ENCODE data around the gene UNC119B.

UNC119B gene

GRCh38 chr12:120760349-120761254, 50.3 kb downstream of the UNC119B start:
- no peak for DNase-seq (ENCODE audit: low read depth)
- Histone ChIP-seq H3K9me3 (ENCODE audit: control insufficient read depth, low read length) (no peaks in the 10 kb centered on the region), H3K36me3 (ENCODE audit: control insufficient read depth, insufficient read depth, low read length, severe bottlenecking) (peaks cover 33% of the 10 kb centered on the region), H3K4me1 (ENCODE audit: control insufficient read depth, insufficient read depth, low read length) (peaks cover 10% of the 10 kb centered on the region), H3K9ac (ENCODE audit: low read length) (no peak overlapping the region), H3K27me3 (replicated peaks; ENCODE audit: control insufficient read depth, insufficient read depth, low read length) (no peaks in the 10 kb centered on the region), H3K4me3 (ENCODE audit: low read length) (no peak overlapping the region)

- H3K27me3 ChIP-seq (replicated peaks; ENCODE audit: control insufficient read depth, insufficient read depth, low read length), result no peaks in the 10 kb centered on the region
- no peak overlapping the region for H3K4me3 ChIP-seq (ENCODE audit: low read length)
- peak; percentile 61 for DNase-seq (ENCODE audit: low read depth)
- H3K9me3 ChIP-seq (ENCODE audit: control insufficient read depth, low read length), result no peaks in the 10 kb centered on the region
- peaks cover 42% of the 10 kb centered on the region for H3K36me3 ChIP-seq (ENCODE audit: control insufficient read depth, insufficient read depth, low read length, severe bottlenecking)
- no peak overlapping the region for H3K9ac ChIP-seq (ENCODE audit: low read length)
- peaks cover 10% of the 10 kb centered on the region for H3K4me1 ChIP-seq (ENCODE audit: control insufficient read depth, insufficient read depth, low read length)
Measured at GRCh38 chr12:120761519-120761934, 51.3 kb downstream of the UNC119B start.

GRCh38 chr12:120762086-120762485, 51.8 kb downstream of the UNC119B start:
- DNase-seq (ENCODE audit: low read depth), result no peak
- Histone ChIP-seq H3K36me3 (ENCODE audit: control insufficient read depth, insufficient read depth, low read length, severe bottlenecking) (peaks cover 47% of the 10 kb centered on the region), H3K9me3 (ENCODE audit: control insufficient read depth, low read length) (no peaks in the 10 kb centered on the region), H3K9ac (ENCODE audit: low read length) (no peak overlapping the region), H3K4me3 (ENCODE audit: low read length) (no peak overlapping the region), H3K27me3 (replicated peaks; ENCODE audit: control insufficient read depth, insufficient read depth, low read length) (no peaks in the 10 kb centered on the region), H3K4me1 (ENCODE audit: control insufficient read depth, insufficient read depth, low read length) (peaks cover 10% of the 10 kb centered on the region)

- Histone ChIP-seq H3K9ac (ENCODE audit: low read length) (no peak overlapping the region), H3K4me3 (ENCODE audit: low read length) (no peak overlapping the region), H3K27me3 (replicated peaks; ENCODE audit: control insufficient read depth, insufficient read depth, low read length) (no peaks in the 10 kb centered on the region), H3K9me3 (ENCODE audit: control insufficient read depth, low read length) (no peaks in the 10 kb centered on the region), H3K36me3 (ENCODE audit: control insufficient read depth, insufficient read depth, low read length, severe bottlenecking) (peaks cover 59% of the 10 kb centered on the region), H3K4me1 (ENCODE audit: control insufficient read depth, insufficient read depth, low read length) (peaks cover 10% of the 10 kb centered on the region)
- DNase-seq (ENCODE audit: low read depth), result no peak
Measured at GRCh38 chr12:120763250-120763649, 53.0 kb downstream of the UNC119B start.

- no peak for DNase-seq (ENCODE audit: low read depth)
- peaks cover 66% of the 10 kb centered on the region for H3K36me3 ChIP-seq (ENCODE audit: control insufficient read depth, insufficient read depth, low read length, severe bottlenecking)
Measured at GRCh38 chr12:120764816-120765215, 54.6 kb downstream of the UNC119B start.

GRCh38 chr12:120766566-120766965, 56.3 kb downstream of the UNC119B start:
- no peak for DNase-seq (ENCODE audit: low read depth)
- no peak overlapping the region for H3K9ac ChIP-seq (ENCODE audit: low read length)
- no peaks in the 10 kb centered on the region for H3K9me3 ChIP-seq (ENCODE audit: control insufficient read depth, low read length)
- peaks cover 56% of the 10 kb centered on the region for H3K36me3 ChIP-seq (ENCODE audit: control insufficient read depth, insufficient read depth, low read length, severe bottlenecking)
- H3K27me3 ChIP-seq (replicated peaks; ENCODE audit: control insufficient read depth, insufficient read depth, low read length), result no peaks in the 10 kb centered on the region
- peaks cover 7% of the 10 kb centered on the region for H3K4me1 ChIP-seq (ENCODE audit: control insufficient read depth, insufficient read depth, low read length)
- no peak overlapping the region for H3K4me3 ChIP-seq (ENCODE audit: low read length)

More at GRCh38 chr12:120764816-120765215, 54.6 kb downstream of the UNC119B start:
- no peak overlapping the region for H3K4me3 ChIP-seq (ENCODE audit: low read length)
- H3K27me3 ChIP-seq (replicated peaks; ENCODE audit: control insufficient read depth, insufficient read depth, low read length), result no peaks in the 10 kb centered on the region
- peaks cover 10% of the 10 kb centered on the region for H3K4me1 ChIP-seq (ENCODE audit: control insufficient read depth, insufficient read depth, low read length)
- H3K9me3 ChIP-seq (ENCODE audit: control insufficient read depth, low read length), result no peaks in the 10 kb centered on the region
- H3K9ac ChIP-seq (ENCODE audit: low read length), result no peak overlapping the region

- no peaks in the 10 kb centered on the region for H3K4me1 ChIP-seq (ENCODE audit: control insufficient read depth, insufficient read depth, low read length)
- H3K27me3 ChIP-seq (replicated peaks; ENCODE audit: control insufficient read depth, insufficient read depth, low read length), result no peaks in the 10 kb centered on the region
- peaks cover 52% of the 10 kb centered on the region for H3K36me3 ChIP-seq (ENCODE audit: control insufficient read depth, insufficient read depth, low read length, severe bottlenecking)
- no peaks in the 10 kb centered on the region for H3K9me3 ChIP-seq (ENCODE audit: control insufficient read depth, low read length)
- DNase-seq (ENCODE audit: low read depth), result no peak
- no peak overlapping the region for H3K4me3 ChIP-seq (ENCODE audit: low read length)
- H3K9ac ChIP-seq (ENCODE audit: low read length), result no peak overlapping the region
Measured at GRCh38 chr12:120767071-120768024, 57.1 kb downstream of the UNC119B start.

- no peak overlapping the region for H3K4me3 ChIP-seq (ENCODE audit: low read length)
- H3K4me1 ChIP-seq (ENCODE audit: control insufficient read depth, insufficient read depth, low read length), result peaks cover 8% of the 10 kb centered on the region
- no peak overlapping the region for H3K9ac ChIP-seq (ENCODE audit: low read length)
- H3K27me3 ChIP-seq (replicated peaks; ENCODE audit: control insufficient read depth, insufficient read depth, low read length), result no peaks in the 10 kb centered on the region
- H3K36me3 ChIP-seq (ENCODE audit: control insufficient read depth, insufficient read depth, low read length, severe bottlenecking), result peaks cover 36% of the 10 kb centered on the region
- H3K9me3 ChIP-seq (ENCODE audit: control insufficient read depth, low read length), result no peaks in the 10 kb centered on the region
- DNase-seq (ENCODE audit: low read depth), result no peak
Measured at GRCh38 chr12:120771097-120771496, 60.8 kb downstream of the UNC119B start.
